Hepatocyte (in vitro differentiated cells): Measurements from ENCODE around the gene MPP3.

Experiments used
- EZH2 ChIP-seq: fragments of 200-600 bp; sonication (generic); IDR thresholded peaks from 2 replicates; pipeline ENCODE4 v1.6.1; 2016; ENCODE audit warnings: antibody characterized with exemption, mild to moderate bottlenecking, borderline replicate concordance
- TF ChIP-seq, protein P1 (sequence below): fragments of 200-600 bp; sonication (generic); IDR thresholded peaks from 2 replicates; pipeline ENCODE4 v1.5.1; 2016; ENCODE audit warnings: antibody characterized with exemption, mild to moderate bottlenecking; ENCODE audit not compliant: poor library complexity

DNA sequence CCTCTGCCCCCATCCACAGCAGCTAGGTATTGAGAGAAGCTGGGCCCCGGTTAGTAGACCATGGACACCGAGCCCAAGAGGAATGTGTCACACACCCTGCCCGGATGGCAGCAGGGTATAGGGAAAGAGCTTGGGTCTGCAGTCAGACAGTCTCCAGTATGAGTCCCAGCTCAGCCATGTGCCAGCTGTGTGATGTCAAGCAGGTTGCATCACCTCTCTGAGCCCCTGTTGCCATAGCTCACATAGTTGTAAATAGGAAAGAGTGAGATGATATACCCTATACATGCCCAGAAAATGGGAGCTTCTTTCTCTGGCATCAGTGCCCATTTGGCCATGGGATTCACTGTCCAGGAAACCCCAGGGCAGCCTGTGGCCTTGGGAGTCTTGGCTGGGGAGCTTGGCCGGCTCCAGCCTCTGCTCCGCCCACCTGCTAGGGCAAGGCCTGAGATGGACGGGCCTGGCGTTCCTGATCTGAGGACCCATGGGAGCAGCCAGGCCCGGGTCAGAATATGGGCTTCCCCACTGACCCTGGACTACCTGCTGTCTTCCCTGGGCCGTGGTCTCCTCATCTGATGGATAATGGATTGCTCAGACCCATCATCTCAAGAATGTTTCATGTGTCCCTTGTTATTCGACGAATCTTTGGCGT, 27.3 kb upstream of the MPP3 start:
- TF ChIP-seq, protein P1, sequence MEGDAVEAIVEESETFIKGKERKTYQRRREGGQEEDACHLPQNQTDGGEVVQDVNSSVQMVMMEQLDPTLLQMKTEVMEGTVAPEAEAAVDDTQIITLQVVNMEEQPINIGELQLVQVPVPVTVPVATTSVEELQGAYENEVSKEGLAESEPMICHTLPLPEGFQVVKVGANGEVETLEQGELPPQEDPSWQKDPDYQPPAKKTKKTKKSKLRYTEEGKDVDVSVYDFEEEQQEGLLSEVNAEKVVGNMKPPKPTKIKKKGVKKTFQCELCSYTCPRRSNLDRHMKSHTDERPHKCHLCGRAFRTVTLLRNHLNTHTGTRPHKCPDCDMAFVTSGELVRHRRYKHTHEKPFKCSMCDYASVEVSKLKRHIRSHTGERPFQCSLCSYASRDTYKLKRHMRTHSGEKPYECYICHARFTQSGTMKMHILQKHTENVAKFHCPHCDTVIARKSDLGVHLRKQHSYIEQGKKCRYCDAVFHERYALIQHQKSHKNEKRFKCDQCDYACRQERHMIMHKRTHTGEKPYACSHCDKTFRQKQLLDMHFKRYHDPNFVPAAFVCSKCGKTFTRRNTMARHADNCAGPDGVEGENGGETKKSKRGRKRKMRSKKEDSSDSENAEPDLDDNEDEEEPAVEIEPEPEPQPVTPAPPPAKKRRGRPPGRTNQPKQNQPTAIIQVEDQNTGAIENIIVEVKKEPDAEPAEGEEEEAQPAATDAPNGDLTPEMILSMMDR: no peak
- no peak for TF ChIP-seq EZH2
